ENCODE data around the gene PRKG1.

PRKG1 gene

GRCh38 chr10:51176976-51177695, 102.8 kb downstream of the PRKG1 start:
- Histone ChIP-seq H3F3A (ENCODE audit: control insufficient read depth, insufficient read depth) (no peaks in the 10 kb centered on the region), H3K36me3 (ENCODE audit: control insufficient read depth, low read length) (no peaks in the 10 kb centered on the region), H3K27ac (ENCODE audit: low read depth, low read length) (no peak overlapping the region), H3K27me3 (ENCODE audit: control insufficient read depth, low read length) (no peaks in the 10 kb centered on the region), H3K4me3 (ENCODE audit: low read length) (no peak overlapping the region), H3K9me3 (ENCODE audit: control insufficient read depth, insufficient read depth, low read length) (no peaks in the 10 kb centered on the region), H3K4me2 (ENCODE audit: low read length) (no peak overlapping the region), H3K4me1 (ENCODE audit: control insufficient read depth, low read length) (no peaks in the 10 kb centered on the region), H4K20me1 (ENCODE audit: control insufficient read depth, insufficient read depth, low read depth, low read length) (no peaks in the 10 kb centered on the region), H3K9me2 (replicated peaks; ENCODE audit: control insufficient read depth, low read length) (no peaks in the 10 kb centered on the region), H3K79me2 (ENCODE audit: control insufficient read depth, low read length) (no peaks in the 10 kb centered on the region)
- TF ChIP-seq EZH2phosphoT487 (IDR thresholded peaks at IDR 0.05; ENCODE audit: borderline replicate concordance, low read length) (no peak), CTCF (IDR thresholded peaks at IDR 0.05; ENCODE audit: low read depth, low read length, poor library complexity, severe bottlenecking) (no peak)

GRCh38 chr10:51178634-51179033, 104.3 kb downstream of the PRKG1 start:
- no peaks in the 10 kb centered on the region for H3K9me3 ChIP-seq (ENCODE audit: control insufficient read depth, insufficient read depth, low read length)
- no peaks in the 10 kb centered on the region for H3K27me3 ChIP-seq (ENCODE audit: control insufficient read depth, low read length)
- TF ChIP-seq EZH2phosphoT487 (IDR thresholded peaks at IDR 0.05; ENCODE audit: borderline replicate concordance, low read length) (no peak), CTCF (IDR thresholded peaks at IDR 0.05; ENCODE audit: low read depth, low read length, poor library complexity, severe bottlenecking) (no peak)
- H3F3A ChIP-seq (ENCODE audit: control insufficient read depth, insufficient read depth) = no peaks in the 10 kb centered on the region
- no peaks in the 10 kb centered on the region for H3K36me3 ChIP-seq (ENCODE audit: control insufficient read depth, low read length)
- H3K9me2 ChIP-seq (replicated peaks; ENCODE audit: control insufficient read depth, low read length) = no peaks in the 10 kb centered on the region
- no peaks in the 10 kb centered on the region for H3K79me2 ChIP-seq (ENCODE audit: control insufficient read depth, low read length)
- no peaks in the 10 kb centered on the region for H3K4me1 ChIP-seq (ENCODE audit: control insufficient read depth, low read length)
- no peak overlapping the region for H3K4me2 ChIP-seq (ENCODE audit: low read length)
- H3K4me3 ChIP-seq (ENCODE audit: low read length) = no peak overlapping the region
- no peaks in the 10 kb centered on the region for H4K20me1 ChIP-seq (ENCODE audit: control insufficient read depth, insufficient read depth, low read depth, low read length)
- H3K27ac ChIP-seq (ENCODE audit: low read depth, low read length) = no peak overlapping the region

GRCh38 chr10:51180141-51180540, 105.9 kb downstream of the PRKG1 start:
- no peak overlapping the region for H3K4me2 ChIP-seq (ENCODE audit: low read length)
- no peaks in the 10 kb centered on the region for H3K36me3 ChIP-seq (ENCODE audit: control insufficient read depth, low read length)
- H3K4me1 ChIP-seq (ENCODE audit: control insufficient read depth, low read length) = no peaks in the 10 kb centered on the region
- H3K9me3 ChIP-seq (ENCODE audit: control insufficient read depth, insufficient read depth, low read length) = no peaks in the 10 kb centered on the region
- no peaks in the 10 kb centered on the region for H3K9me2 ChIP-seq (replicated peaks; ENCODE audit: control insufficient read depth, low read length)
- no peaks in the 10 kb centered on the region for H3F3A ChIP-seq (ENCODE audit: control insufficient read depth, insufficient read depth)
- no peak overlapping the region for H3K4me3 ChIP-seq (ENCODE audit: low read length)
- H3K27ac ChIP-seq (ENCODE audit: low read depth, low read length) = no peak overlapping the region
- no peaks in the 10 kb centered on the region for H3K27me3 ChIP-seq (ENCODE audit: control insufficient read depth, low read length)
- H3K79me2 ChIP-seq (ENCODE audit: control insufficient read depth, low read length) = no peaks in the 10 kb centered on the region
- no peaks in the 10 kb centered on the region for H4K20me1 ChIP-seq (ENCODE audit: control insufficient read depth, insufficient read depth, low read depth, low read length)
- TF ChIP-seq CTCF (IDR thresholded peaks at IDR 0.05; ENCODE audit: low read depth, low read length, poor library complexity, severe bottlenecking) (no peak), EZH2phosphoT487 (IDR thresholded peaks at IDR 0.05; ENCODE audit: borderline replicate concordance, low read length) (no peak)
